ENCODE results near the gene SMG6. TPM values are rescaled to one million over a fixed set of nuclear protein-coding genes. Genes with fewer than 3 reads are reported as not detected.

The SMG6 gene
- total RNA-seq, 1 donor from 2014 or later, result 47.7 TPM

DNA sequence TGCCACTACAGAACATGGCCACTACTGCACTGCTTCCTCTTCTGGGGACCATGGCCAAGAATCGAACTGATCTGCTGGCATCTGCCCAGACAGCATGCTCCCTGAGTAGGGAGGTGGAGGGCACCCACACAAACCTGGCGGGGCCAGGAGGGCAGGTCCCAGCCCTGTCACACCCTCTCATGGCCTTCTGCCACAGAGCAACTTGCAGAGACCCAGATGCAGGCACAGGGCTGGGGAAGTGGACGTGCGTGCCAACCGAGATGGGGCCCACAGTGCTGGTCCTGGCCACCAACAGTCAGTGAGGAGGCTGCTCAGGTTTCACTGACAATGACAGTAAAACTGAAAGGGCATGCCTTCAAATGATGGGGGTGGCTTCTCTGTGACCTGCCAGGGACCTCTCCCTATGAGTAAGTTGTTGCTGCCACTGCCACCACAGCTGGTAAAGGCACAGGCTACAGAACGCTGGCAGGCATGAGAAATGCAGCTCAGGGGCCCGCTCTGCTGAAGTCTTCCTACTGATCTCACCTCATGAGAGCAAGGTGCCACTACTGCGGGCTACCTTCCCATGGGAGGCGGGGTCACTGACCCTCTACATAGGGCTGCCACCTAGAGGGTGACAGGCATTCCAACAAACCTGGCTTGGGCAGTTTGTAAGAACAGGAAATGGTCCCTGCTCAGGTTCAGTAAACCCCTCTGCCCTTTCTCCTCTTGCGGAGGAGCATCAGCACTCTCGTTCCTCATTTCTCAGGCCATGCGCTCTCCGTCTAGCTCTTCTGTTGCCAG lies 233.2 kb downstream of the SMG6 start:
- Mint-ChIP-seq H3K4me1 (ENCODE audit: low read depth) (no peaks in the 10 kb centered on the region), H3K27me3 (no peaks in the 10 kb centered on the region), H3K4me3 (ENCODE audit: low read depth) (no peak overlapping the region), H3K27ac (no peak overlapping the region), H3K36me3 (ENCODE audit: insufficient read depth) (peaks cover 13% of the 10 kb centered on the region), H3K9me3 (ENCODE audit: low read depth) (no peaks in the 10 kb centered on the region)
- no peak for DNase-seq (ENCODE audit: low spot score, unreplicated experiment)
- TF ChIP-seq, protein P1, sequence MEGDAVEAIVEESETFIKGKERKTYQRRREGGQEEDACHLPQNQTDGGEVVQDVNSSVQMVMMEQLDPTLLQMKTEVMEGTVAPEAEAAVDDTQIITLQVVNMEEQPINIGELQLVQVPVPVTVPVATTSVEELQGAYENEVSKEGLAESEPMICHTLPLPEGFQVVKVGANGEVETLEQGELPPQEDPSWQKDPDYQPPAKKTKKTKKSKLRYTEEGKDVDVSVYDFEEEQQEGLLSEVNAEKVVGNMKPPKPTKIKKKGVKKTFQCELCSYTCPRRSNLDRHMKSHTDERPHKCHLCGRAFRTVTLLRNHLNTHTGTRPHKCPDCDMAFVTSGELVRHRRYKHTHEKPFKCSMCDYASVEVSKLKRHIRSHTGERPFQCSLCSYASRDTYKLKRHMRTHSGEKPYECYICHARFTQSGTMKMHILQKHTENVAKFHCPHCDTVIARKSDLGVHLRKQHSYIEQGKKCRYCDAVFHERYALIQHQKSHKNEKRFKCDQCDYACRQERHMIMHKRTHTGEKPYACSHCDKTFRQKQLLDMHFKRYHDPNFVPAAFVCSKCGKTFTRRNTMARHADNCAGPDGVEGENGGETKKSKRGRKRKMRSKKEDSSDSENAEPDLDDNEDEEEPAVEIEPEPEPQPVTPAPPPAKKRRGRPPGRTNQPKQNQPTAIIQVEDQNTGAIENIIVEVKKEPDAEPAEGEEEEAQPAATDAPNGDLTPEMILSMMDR (IDR thresholded peaks at IDR 0.05; ENCODE audit: unreplicated experiment), result no peak

DNA sequence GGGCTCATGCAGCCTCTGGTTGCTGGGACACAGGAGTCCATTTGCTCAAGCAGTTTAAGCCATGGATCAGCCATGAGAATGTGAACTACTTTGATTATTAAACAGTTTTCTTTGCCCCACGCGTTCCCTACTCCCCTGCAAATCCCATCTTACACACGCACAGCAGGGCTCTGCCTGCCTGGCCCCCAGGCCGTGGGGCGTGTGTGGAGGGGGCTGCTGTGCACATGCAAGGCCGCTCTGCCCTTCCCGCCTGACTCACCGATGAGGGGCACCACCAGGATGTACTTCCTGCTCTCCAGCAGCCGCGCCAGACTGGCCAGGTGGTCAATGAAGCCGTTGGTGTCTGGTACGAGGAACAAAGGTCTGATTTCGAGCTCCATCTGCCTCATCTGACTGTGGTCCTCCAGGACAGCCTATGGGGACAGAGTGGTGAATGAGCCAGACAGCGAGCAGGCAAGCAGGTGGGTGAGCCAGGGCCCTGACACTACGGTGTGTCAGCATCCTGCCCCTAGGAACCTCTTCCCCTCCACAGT lies 235.0 kb downstream of the SMG6 start:
- Mint-ChIP-seq H3K36me3 (ENCODE audit: insufficient read depth) (peaks cover 15% of the 10 kb centered on the region), H3K27me3 (no peaks in the 10 kb centered on the region), H3K4me3 (ENCODE audit: low read depth) (no peak overlapping the region), H3K27ac (peak overlapping the region; percentile 37), H3K9me3 (ENCODE audit: low read depth) (no peaks in the 10 kb centered on the region), H3K4me1 (ENCODE audit: low read depth) (no peaks in the 10 kb centered on the region)
- DNase-seq (ENCODE audit: low spot score, unreplicated experiment), result no peak
- TF ChIP-seq, protein P1 (IDR thresholded peaks at IDR 0.05; ENCODE audit: unreplicated experiment), result no peak

DNA sequence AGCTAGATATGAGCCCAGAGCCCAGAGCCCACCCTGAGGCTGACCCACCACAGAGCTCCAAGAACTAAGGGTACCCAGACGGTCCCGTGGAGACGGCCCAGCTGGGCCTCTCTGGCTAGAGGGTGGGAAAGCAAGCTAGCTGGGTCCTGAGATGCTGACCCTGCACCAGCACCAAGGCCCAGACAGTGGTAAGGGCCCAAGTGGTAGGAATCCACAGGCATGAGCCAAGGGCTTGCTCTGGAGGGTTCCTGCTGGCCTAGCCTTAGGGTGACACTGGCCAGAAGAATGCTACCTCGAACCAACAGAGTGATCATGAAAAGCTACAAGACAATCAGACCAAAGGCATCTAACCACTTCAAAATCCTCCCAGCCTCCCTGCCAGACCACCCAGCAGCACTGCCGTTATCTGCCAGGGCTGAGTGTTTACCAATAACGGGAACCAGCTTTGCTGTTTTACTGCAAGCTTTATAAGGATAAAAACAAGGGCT lies 235.5 kb downstream of the SMG6 start:
- H3K4me1 Mint-ChIP-seq (ENCODE audit: low read depth), result no peaks in the 10 kb centered on the region
- H3K9me3 Mint-ChIP-seq (ENCODE audit: low read depth), result no peaks in the 10 kb centered on the region
- TF ChIP-seq, protein P1 (IDR thresholded peaks at IDR 0.05; ENCODE audit: unreplicated experiment), result no peak
- no peak overlapping the region for H3K27ac Mint-ChIP-seq
- H3K36me3 Mint-ChIP-seq (ENCODE audit: insufficient read depth), result peaks cover 15% of the 10 kb centered on the region
- H3K4me3 Mint-ChIP-seq (ENCODE audit: low read depth), result no peak overlapping the region
- DNase-seq (ENCODE audit: low spot score, unreplicated experiment), result no peak
- no peaks in the 10 kb centered on the region for H3K27me3 Mint-ChIP-seq

DNA sequence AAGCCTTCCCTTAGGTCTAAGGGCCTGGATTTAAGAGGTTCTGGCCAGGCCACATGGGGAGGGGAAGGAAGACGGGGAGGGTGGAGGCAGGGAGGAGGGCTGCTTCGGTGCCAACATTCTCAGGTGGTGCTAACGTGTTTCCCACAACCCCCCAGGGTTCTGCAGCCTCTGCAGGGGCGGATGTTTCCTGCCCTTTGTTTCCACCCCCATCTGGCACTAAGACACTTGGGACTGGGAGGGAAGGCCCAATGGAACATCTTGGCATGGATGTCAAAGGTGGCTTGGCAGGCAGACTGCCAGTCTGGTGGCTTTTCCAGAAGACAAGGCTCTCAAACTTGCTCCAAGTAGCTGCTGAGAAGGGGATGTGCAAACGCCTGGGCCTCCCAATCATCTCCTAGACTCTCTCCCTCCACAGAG lies 236.0 kb downstream of the SMG6 start:
- H3K4me3 Mint-ChIP-seq (ENCODE audit: low read depth), result no peak overlapping the region
- no peak overlapping the region for H3K27ac Mint-ChIP-seq
- no peaks in the 10 kb centered on the region for H3K27me3 Mint-ChIP-seq
- DNase-seq (ENCODE audit: low spot score, unreplicated experiment), result no peak
- TF ChIP-seq, protein P1 (IDR thresholded peaks at IDR 0.05; ENCODE audit: unreplicated experiment), result no peak
- H3K4me1 Mint-ChIP-seq (ENCODE audit: low read depth), result no peaks in the 10 kb centered on the region
- no peaks in the 10 kb centered on the region for H3K9me3 Mint-ChIP-seq (ENCODE audit: low read depth)
- H3K36me3 Mint-ChIP-seq (ENCODE audit: insufficient read depth), result peaks cover 14% of the 10 kb centered on the region

DNA sequence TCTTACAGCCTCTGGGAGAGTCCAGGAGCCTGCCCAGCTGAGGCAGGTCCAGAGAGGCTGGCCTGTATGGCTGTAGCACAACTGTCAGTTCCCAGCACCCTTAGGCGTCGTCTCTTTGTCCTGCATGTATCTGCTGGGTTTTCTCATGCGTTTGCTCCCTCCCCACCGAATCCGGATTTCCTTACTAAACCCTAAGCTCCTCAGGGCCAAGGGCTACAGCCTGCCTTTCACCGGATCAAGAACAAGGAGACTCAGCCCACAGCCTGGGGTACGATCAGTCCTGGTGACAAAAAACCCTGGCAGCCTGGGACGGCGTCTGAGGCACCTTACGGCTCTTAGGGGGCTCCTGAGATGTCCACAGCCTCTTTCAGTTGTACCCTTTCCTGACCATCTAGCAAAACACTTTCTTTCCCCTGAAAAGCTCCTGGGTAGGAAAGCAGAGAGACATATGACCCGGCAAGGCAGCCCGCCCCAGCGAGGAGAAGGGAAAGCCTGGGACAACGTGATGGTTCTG lies 236.5 kb downstream of the SMG6 start:
- Mint-ChIP-seq H3K4me1 (ENCODE audit: low read depth) (no peaks in the 10 kb centered on the region), H3K27me3 (peaks cover 5% of the 10 kb centered on the region)

More for the DNA sequence above, 236.5 kb downstream of the SMG6 start:
- DNase-seq (ENCODE audit: low spot score, unreplicated experiment), result no peak
- peaks cover 15% of the 10 kb centered on the region for H3K36me3 Mint-ChIP-seq (ENCODE audit: insufficient read depth)
- TF ChIP-seq, protein P1 (IDR thresholded peaks at IDR 0.05; ENCODE audit: unreplicated experiment), result no peak
- H3K9me3 Mint-ChIP-seq (ENCODE audit: low read depth), result no peaks in the 10 kb centered on the region
- no peak overlapping the region for H3K4me3 Mint-ChIP-seq (ENCODE audit: low read depth)
- H3K27ac Mint-ChIP-seq, result no peak overlapping the region
